ENCODE data around the gene SRP72.

Gene SRP72

GRCh38 chr4:56532239-56532638 is 64.8 kb downstream of the SRP72 start:
- POLR2A ChIA-PET = no interaction called here

DNA sequence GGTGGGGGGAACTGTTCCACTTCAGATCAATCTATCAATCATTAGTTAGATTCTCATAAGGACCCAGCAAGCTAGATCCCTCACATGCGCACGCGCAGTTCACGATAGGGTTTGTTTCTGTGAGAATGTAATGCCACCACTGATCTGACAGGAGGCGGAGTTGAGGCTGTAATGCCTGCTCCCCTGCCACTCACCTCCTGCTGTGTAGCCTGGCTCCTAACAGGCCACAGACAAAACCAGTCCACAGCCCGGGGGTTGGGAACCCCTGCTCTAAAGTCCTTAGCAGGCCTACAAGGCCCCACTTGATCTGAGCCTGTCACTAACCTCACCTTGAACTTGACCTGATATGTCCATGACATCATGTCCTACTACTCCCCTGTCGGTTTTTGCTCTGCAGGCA is 68.5 kb downstream of the SRP72 start:
- ChIA-PET POLR2A (no interaction called here), CTCF (interaction anchor here (2.0 kb wide), 1 partner anchor 9 kb away, joined by 8 read pairs; no protein-coding TSS in a partner anchor)
- TF ChIP-seq, protein P1, sequence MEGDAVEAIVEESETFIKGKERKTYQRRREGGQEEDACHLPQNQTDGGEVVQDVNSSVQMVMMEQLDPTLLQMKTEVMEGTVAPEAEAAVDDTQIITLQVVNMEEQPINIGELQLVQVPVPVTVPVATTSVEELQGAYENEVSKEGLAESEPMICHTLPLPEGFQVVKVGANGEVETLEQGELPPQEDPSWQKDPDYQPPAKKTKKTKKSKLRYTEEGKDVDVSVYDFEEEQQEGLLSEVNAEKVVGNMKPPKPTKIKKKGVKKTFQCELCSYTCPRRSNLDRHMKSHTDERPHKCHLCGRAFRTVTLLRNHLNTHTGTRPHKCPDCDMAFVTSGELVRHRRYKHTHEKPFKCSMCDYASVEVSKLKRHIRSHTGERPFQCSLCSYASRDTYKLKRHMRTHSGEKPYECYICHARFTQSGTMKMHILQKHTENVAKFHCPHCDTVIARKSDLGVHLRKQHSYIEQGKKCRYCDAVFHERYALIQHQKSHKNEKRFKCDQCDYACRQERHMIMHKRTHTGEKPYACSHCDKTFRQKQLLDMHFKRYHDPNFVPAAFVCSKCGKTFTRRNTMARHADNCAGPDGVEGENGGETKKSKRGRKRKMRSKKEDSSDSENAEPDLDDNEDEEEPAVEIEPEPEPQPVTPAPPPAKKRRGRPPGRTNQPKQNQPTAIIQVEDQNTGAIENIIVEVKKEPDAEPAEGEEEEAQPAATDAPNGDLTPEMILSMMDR (IDR thresholded peaks at IDR 0.05; ENCODE audit: control extremely low read depth, extremely low read depth, low read depth, missing control alignments) = no peak
- no peak for DNase-seq (ENCODE audit: extremely low spot score)

More at GRCh38 chr4:56532239-56532638, 64.8 kb downstream of the SRP72 start:
- TF ChIP-seq, protein P1 (IDR thresholded peaks at IDR 0.05; ENCODE audit: control extremely low read depth, extremely low read depth, low read depth, missing control alignments) = no peak
- CTCF ChIA-PET = no interaction called here
- DNase-seq (ENCODE audit: extremely low spot score) = no peak

DNA sequence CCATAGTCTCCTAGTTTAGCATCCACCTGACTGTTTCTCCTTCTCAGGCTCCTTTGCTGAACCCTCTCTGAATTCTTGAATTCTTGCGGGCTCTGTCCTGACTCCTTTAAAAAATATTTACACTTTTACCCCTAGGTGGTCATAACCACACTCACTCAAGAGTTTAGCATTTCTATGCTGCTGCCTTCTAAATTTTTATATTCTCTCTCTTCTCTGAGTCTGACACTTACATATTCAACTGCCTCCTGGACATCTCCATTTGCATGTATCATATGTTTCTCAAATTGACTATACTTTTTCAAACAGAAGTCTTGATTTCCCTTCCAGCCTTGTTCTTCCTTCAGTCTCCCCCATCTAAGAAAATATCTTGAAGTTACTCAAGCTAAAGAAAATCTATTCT is 69.7 kb downstream of the SRP72 start:
- TF ChIP-seq, protein P1 (IDR thresholded peaks at IDR 0.05; ENCODE audit: control extremely low read depth, extremely low read depth, low read depth, missing control alignments) = no peak
- POLR2A ChIA-PET = no interaction called here
- CTCF ChIA-PET = interaction anchor here (0.7 kb wide), 1 partner anchor 300 kb away, joined by 3 read pairs; no protein-coding TSS in a partner anchor
- DNase-seq (ENCODE audit: extremely low spot score) = no peak

GRCh38 chr4:56540826-56541225 is 73.4 kb downstream of the SRP72 start:
- POLR2A ChIA-PET = interaction anchor here (0.6 kb wide), 1 partner anchor 780 kb away, joined by 5 read pairs; no protein-coding TSS in a partner anchor
- CTCF ChIA-PET = no interaction called here
- TF ChIP-seq, protein P1 (IDR thresholded peaks at IDR 0.05; ENCODE audit: control extremely low read depth, extremely low read depth, low read depth, missing control alignments) = no peak
- no peak for DNase-seq (ENCODE audit: extremely low spot score)

DNA sequence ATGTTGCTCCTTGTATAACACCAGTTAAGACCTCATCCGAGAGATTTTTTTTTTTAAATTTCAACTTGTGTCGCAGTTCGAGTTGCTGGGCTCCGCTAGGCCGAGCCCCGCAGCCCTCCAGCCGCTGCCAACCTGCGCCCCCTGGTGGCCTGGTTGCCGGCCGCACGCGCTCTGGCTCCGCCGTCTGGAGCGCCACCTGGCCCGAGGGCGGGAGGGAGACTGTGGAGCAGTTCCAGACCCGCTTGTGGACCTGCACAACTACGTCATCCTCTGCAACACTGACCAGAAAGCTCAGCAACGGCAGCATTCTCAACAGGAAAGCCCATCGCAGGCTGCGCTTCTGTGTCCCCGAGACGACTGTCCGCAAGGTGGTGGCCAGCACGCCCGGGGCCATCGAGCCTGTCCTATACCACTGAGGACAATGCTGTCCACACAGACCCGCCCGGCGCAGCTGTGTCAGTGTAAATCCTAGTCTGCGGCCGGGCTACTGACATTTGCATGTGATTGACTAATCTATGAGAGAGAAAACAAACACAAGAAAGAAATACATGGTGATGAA is 77.2 kb downstream of the SRP72 start:
- peak; percentile 86 for DNase-seq (ENCODE audit: extremely low spot score)
- TF ChIP-seq, protein P1 (IDR thresholded peaks at IDR 0.05; ENCODE audit: control extremely low read depth, extremely low read depth, low read depth, missing control alignments) = peak; percentile 100
- POLR2A ChIA-PET = no interaction called here
- CTCF ChIA-PET = interaction anchor here (0.8 to 3.0 kb wide), 23 partner anchors 8 to 596 kb away, joined by 3 to 15 read pairs (median 4); partner anchors contain the start of genes CEP135, PAICS and PPAT

DNA sequence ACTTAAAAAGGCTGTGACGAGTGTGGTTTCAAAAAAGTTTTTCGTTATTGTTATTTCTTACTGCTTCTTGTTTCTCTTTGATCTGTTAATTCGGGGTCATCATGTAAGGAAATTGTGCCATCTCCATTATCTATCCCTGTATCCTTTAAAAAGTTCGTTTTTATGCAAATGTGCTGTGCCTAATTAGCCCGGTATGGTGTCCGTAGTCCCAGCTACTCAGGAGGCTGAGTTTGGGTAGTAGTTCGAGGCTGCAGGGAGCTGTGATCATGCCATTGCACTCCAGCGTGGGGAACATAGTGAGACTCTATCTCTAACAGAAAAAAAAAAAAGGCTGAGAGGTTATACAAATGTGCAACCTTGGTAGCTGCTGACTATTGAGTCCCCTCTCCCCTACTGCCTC is 83.2 kb downstream of the SRP72 start:
- TF ChIP-seq, protein P1 (IDR thresholded peaks at IDR 0.05; ENCODE audit: control extremely low read depth, extremely low read depth, low read depth, missing control alignments) = no peak
- ChIA-PET POLR2A (no interaction called here), CTCF (no interaction called here)
- no peak for DNase-seq (ENCODE audit: extremely low spot score)

Data from GM10248 (cell line).